HG03139 (cell line): ENCODE measurements around the gene RPAP2.

Source experiments
- ATAC-seq: cut with Tn5 transposase; IDR thresholded peaks from one replicate; pipeline ENCODE4 v1.9.1; 2021; ENCODE audit not compliant: unreplicated experiment

Gene RPAP2

DNA sequence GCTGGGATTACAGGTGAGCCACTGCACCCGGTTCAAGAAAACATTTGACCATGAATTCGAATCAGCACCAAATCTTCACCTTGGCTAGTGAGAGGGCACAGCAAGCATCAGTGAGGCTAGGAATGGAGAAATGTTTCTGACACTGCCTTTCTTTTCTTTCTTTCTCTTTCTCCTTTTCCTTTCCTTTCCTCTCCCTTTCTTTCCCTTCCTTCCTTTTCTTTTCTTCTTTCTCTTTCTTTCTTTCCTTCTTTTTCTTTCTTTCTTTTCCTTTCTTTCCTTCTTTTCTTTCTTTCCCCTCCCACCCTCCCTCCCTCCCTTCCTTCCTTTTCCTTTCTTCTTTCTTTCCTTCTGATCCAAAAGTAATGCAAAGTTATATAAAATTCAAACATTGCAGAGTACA, 147.0 kb downstream of the RPAP2 start:
- ATAC-seq = no peak

DNA sequence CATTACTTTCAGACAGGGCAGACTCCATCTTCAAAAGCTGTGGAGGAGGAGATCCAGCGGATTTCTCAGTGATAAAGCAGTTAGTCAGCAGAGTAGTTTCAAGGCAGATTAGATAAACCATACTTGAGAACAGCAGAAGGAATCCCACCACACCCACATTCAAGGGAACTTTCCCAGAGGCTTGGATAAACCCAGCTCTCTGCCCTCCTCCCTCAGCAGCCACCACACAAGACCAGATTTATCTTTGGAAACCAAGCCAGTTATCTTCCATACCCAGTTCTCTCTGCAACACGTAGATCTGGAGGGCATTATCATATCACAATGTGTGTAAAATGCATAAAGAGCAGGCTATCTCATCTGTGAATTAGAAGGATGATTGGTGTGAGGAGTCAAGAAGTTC, 147.7 kb downstream of the RPAP2 start:
- no peak for ATAC-seq

DNA sequence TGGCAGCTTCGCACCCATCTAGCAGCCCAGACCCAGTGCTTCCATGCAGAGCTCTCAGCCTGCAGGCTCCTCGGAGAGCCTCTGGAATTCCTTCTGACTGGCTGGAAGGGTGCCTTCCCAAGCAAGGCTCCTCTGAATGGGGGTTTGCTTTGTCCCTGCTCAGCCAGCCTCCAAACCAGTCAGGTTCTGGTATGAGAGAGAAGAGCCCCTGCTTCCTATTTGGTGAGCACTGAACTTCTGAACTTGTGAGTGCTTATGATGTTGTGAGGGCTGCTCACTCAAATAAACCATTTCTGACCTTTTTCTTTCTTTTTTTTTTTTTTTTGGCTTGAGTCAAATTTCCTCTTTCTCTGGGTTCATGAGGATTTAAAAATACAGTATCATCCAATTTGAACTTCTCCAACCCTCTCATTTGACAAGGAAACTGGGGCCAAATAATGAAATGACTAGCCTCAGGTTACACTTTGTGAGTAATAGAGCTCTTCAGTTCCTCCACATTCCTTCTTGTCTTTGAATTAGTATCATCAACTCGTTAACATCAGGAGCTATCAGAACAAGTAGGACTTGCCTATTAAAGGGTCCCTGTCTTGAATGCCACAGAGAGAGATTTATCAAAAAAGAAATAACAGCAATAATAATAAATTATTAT, 148.3 kb downstream of the RPAP2 start:
- no peak for ATAC-seq

DNA sequence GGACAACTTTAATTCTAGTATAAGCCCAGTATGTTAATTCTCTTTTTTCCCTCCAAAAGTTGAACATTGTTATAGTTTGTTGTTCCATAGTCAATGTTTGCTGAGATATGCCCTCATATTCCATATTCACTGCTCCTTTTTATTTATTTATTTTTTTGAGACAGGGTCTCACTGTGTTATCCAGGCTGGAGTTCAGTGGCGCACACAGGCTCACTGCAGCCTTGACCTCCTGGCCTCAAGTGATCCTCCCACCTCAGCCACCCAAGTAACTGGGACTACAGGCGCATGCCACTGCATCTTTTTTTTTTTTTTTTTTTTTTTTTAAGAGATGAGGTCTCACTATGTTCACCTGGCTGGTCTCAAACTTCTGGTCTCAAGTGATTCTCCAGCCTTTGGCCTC, 149.1 kb downstream of the RPAP2 start:
- ATAC-seq = no peak
